Ovary (tissue), 9 donors: Measurements from ENCODE around the gene LRRC3. TPM values are rescaled to one million over a fixed set of nuclear protein-coding genes. Genes with fewer than 3 reads are reported as not detected.

Experiments used
- DNase-seq, 5 donors: peaks; one replicate each; pipeline ENCODE4 v3.0.0-alpha.2; 2019 to 2020
- H3K27ac ChIP-seq, 2 donors: fragments of 200-600 bp; one replicate each; pipeline versions ENCODE4 v1.5.1 to v1.8.0; 2019 to 2022
- H3K27me3 ChIP-seq: fragments of 200-600 bp; one replicate; pipeline ENCODE4 v1.8.0; 2022
- H3K36me3 ChIP-seq: fragments of 200-600 bp; sonication (generic); one replicate; pipeline ENCODE4 v1.5.1; 2019
- H3K4me1 ChIP-seq: one replicate; pipeline ENCODE4 v1.8.1; 2013; ENCODE audit warnings: mild to moderate bottlenecking, moderate library complexity; ENCODE audit not compliant: insufficient read depth
- H3K4me3 ChIP-seq: fragments of 200-600 bp; sonication (generic); one replicate; pipeline ENCODE4 v1.5.1; 2017
- H3K9me3 ChIP-seq, 2 donors: fragments of 200-600 bp in 1 of 2; sonication (generic) in 1 of 2; one replicate each; pipeline versions ENCODE4 v1.5.1 to v1.8.1; 2013 to 2019; ENCODE audit warnings: mild to moderate bottlenecking in 1 of 2, moderate library complexity in 1 of 2
- CTCF ChIP-seq, 3 donors: fragments of 450-650 bp in 2 of 3; fragments of 200-600 bp in 1 of 3; IDR thresholded peaks; one replicate each; pipeline versions ENCODE4 v1.5.1 to v1.8.0; 2016 to 2022; ENCODE audit warnings: antibody characterized with exemption in 3 of 3, mild to moderate bottlenecking in 1 of 3
- EP300 ChIP-seq: sonication (generic); formaldehyde crosslinking; IDR thresholded peaks from one replicate; pipeline ENCODE4 v1.6.1; 2017; ENCODE audit warnings: antibody characterized with exemption
- POLR2A ChIP-seq: fragments of 450-650 bp; IDR thresholded peaks from one replicate; pipeline ENCODE4 v1.6.1; 2017; ENCODE audit warnings: antibody characterized with exemption, mild to moderate bottlenecking, moderate library complexity
- WGBS, 3 donors: extraction: QIAGEN DNeasy Blood & Tissue Kit in 1 of 3; methylation state at CpG; one replicate each; pipeline versions ENCODE4 v1.1.5 to v1.1.7; 2013 to 2017; 5-methylcytosine and 5-hydroxymethylcytosine counted together
- intact Hi-C, 4 donors: fragments of 100-400 bp; cut with DNase I; formaldehyde crosslinking; loops; one replicate each; pipeline versions ENCODE4 v1.11.0 to v1.15.1; 2022 to 2023
- polyA plus RNA-seq, 2 donors: library from polyadenylated mRNA; stranded (reverse); fragments of 200-250 nt in 1 of 2; fragments of 350-450 nt in 1 of 2; fragmentation: Illumina TruSeq in 1 of 2; extraction: RNeasy Lipid Tissue Mini Kit (QIAGEN cat#74804) in 1 of 2; gene quantifications; one replicate each; pipeline ENCODE4 v1.2.3, GENCODE V29; 2013 to 2014
- total RNA-seq, 7 donors: library from RNA; depleted of rRNA in 2 of 7; stranded (reverse); fragments of >200 nt in 2 of 7; fragmentation: NEBNext Ultra II Directional in 3 of 7; extraction: Animal tissue kit (Norgen Biotek cat#: 25700) in 3 of 7; gene quantifications; one replicate each; pipeline versions ENCODE4 v1.1.0 to v1.2.4, GENCODE V29; 2016 to 2023
- donor health status: DM: no; HTN: no; CAD: no; lungs with moderate emphysema.
- donor health status: DM: no; HTN: no; CAD: no.
- donor health status: Bipolar disorder and iron deficiency.
- donor health status: DM: yes; HTN: yes; CAD: no.
- donor health status: DM: no; HTN: no; CAD: no.
- donor health status: DM: yes; HTN: yes; CAD: no.

LRRC3 gene
- total and polyA plus RNA-seq, 9 donors, result 2.4 to 6.8 (median 3.9) TPM

DNA sequence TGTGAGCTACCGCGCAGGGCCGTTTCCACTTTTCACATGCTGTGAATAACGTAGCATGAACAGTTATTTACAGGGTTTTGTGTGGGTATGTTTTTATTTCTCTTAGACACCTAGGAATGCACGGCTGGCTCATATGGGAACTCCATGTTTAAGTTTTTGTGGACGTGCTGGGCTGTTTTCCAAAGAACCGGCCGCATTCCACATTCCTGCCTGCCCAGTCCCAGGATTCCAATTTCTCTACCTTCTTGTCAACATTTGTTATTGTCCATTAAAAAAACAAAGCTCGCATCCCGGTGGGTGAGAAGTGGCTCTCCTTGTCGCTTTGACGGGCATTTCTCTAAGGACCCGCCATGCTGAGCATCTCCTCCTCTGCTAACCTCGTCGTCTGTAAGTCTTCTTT, 47.1 kb upstream of the LRRC3 start:
- DNase-seq, result peak in 1 of 5 donors; percentile 3
- no peaks in the 10 kb centered on the region for H3K9me3 ChIP-seq
- no peaks in the 10 kb centered on the region for H3K4me1 ChIP-seq
- H3K4me3 ChIP-seq, result no peak overlapping the region
- 72 to 77% (median 77%) methylated on average over 15 of the region's 15 CpGs for WGBS, 3 donors
- H3K27ac ChIP-seq, result no peak overlapping the region
- H3K36me3 ChIP-seq, result no peaks in the 10 kb centered on the region
- no peak for TF ChIP-seq POLR2A
- no peak for TF ChIP-seq CTCF (IDR thresholded peaks at IDR 0.05)
- no peak for TF ChIP-seq EP300
- no peaks in the 10 kb centered on the region for H3K27me3 ChIP-seq
- intact Hi-C loops, result no loop called here

DNA sequence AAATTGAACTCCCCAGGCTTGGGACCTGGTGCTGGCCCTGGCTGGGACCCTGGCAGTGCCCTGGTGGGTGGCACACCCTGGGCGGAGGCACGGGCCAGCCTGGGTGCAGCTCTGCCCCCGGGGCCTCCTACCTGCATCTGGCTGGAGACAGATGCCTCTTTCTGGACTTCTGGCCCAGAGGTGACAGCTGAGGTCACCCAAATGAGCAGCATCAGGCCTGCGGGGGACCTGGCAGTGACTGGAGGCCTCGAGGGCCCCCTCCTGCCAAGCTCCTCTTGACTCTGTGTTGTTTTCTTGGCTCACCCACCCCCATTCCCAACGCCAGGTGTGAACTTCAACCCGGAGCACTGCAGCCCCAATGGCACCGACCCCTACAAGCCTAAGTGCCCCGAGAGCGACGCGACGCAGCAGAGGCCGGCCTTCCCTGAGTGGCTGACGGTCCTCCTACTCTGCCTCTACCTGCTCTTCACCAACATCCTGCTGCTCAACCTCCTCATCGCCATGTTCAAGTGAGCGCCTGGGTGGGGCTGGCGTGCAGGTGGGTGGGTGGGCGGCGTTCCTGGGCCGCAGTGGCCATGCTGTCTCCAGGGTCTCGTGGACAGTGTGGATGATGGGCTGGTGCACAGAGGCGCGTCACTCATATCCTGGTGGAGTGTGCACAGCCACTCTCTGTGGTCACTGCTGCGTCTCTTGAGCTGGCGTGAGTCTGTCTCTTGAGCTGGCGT, 41.6 kb upstream of the LRRC3 start:
- Histone ChIP-seq H3K27me3 (no peaks in the 10 kb centered on the region), H3K36me3 (no peaks in the 10 kb centered on the region), H3K27ac (no peak overlapping the region), H3K4me3 (no peak overlapping the region), H3K4me1 (no peaks in the 10 kb centered on the region), H3K9me3 (no peaks in the 10 kb centered on the region)
- intact Hi-C loops, result no loop called here
- DNase-seq, result peak in 1 of 5 donors; percentile 26
- no peak for TF ChIP-seq POLR2A
- no peak for TF ChIP-seq EP300
- 87 to 89% (median 88%) methylated on average over 24 to 27 of the region's 27 CpGs for WGBS, 3 donors

DNA sequence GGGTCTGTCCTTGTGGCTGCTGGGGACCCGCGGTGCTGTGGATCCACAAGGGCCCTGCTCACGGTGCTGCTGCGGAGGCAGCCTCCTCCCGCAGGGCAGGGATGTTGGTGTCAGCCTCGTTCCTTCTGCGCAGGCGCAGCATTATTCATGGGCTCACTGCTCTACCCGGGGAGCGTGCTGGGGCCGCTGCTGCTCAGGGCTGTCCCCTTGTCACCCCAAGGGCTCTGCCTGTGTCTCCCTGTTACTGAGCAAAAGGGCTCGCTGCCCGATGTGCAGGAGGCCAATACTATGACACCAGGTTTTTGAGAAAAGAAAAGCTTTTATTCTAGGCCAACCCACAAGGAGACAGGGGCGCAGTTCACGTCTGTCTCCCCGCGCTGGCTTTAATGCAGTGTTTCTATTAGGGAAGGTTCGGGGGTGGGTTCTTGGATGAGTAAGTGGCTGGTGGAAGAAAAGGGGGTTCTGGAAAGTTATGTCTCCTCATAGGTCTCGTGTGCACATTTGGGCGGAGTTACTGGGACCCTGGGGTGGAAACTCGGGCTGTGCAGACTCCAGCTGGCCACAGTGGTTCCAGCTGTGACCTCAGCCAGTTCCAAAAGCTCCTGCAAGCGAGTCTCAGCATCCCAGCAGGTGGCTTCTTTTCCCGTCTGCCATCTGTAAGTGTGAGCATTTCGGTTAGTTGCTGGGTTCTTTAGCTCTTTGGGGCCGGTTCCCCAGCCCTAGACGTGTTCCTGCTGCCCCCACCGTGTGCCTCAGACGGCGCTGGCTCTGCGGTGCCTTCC, 40.8 kb upstream of the LRRC3 start:
- H3K4me3 ChIP-seq, result no peak overlapping the region
- intact Hi-C loops, result no loop called here
- no peak overlapping the region for H3K27ac ChIP-seq
- TF ChIP-seq CTCF (IDR thresholded peaks at IDR 0.05), result no peak
- no peak for TF ChIP-seq EP300
- TF ChIP-seq POLR2A, result no peak
- no peaks in the 10 kb centered on the region for H3K36me3 ChIP-seq
- H3K4me1 ChIP-seq, result no peaks in the 10 kb centered on the region
- peak in 1 of 5 donors; percentile 2 for DNase-seq
- H3K9me3 ChIP-seq, result no peaks in the 10 kb centered on the region
- H3K27me3 ChIP-seq, result no peaks in the 10 kb centered on the region
- 79 to 81% (median 79%) methylated on average over 30 of the region's 30 CpGs for WGBS, 3 donors

DNA sequence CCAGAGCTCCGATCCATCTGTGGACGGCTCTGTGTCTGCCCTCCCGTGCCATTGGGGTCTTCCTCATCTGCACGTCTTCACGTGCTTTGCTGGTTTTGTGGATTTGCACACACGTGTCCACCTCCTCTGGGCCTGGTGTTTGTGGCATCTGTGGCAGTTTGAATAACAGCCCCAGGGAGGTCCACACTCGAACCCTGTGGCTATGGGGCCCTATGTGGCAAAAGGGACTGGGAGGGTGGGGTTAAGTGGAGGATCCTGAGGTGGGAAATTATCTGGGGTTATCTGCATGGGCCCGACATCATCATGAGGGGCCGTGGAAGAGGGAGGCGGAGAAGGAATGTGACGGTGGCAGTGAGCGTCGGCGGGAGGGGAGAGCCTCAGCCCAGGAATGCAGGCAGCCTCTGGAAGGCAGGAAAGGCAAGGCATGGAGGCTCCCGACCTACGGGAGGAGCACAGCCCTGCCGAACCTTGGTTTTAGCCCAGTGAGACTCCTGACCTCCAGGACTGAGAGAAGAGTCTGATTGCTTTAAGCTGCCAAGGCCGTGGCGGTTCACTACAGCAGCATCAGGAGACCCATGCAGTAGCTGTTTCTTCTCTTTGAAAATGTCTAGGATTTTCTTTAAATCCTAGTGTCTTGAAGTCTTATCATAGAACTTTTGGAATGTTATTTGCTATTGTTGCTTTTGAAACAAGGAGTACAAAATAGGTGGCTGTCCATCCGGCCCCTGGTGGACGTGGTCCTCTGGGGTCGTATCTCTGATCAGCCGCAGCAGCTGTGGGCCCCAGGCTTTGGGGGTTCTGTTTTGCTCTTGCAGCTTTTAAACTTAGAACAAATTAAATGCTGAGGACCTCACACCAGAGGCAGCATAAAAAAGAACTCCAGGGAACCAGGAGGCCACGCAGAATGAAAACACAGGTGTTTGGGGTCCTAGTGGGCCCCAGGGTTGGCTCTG, 40.0 kb upstream of the LRRC3 start:
- intact Hi-C loops, result no loop called here
- no peak for TF ChIP-seq EP300
- TF ChIP-seq POLR2A, result no peak
- no peak for TF ChIP-seq CTCF (IDR thresholded peaks at IDR 0.05)
- H3K27ac ChIP-seq, result no peak overlapping the region
- H3K27me3 ChIP-seq, result no peaks in the 10 kb centered on the region
- no peak overlapping the region for H3K4me3 ChIP-seq
- H3K9me3 ChIP-seq, result no peaks in the 10 kb centered on the region
- WGBS, 3 donors, result 40 to 42% (median 41%) methylated on average over 24 of the region's 24 CpGs
- peak in 1 of 5 donors; percentile 2 for DNase-seq
- H3K36me3 ChIP-seq, result no peaks in the 10 kb centered on the region
- no peaks in the 10 kb centered on the region for H3K4me1 ChIP-seq
